Endothelial cell (in vitro differentiated cells): ENCODE measurements around the gene EIF4ENIF1. TPM values are rescaled to one million over a fixed set of nuclear protein-coding genes. Genes with fewer than 3 reads are reported as not detected.

Experiments
- DNase-seq: peaks from one replicate; pipeline ENCODE4 v3.0.0; 2021; ENCODE audit warnings: low spot score
- H3K27ac Mint-ChIP-seq: one replicate; pipeline ENCODE4 v1.8.0; 2021; ENCODE audit warnings: mixed read lengths, inconsistent platforms; ENCODE audit not compliant: unreplicated experiment
- H3K27me3 Mint-ChIP-seq: one replicate; pipeline ENCODE4 v1.8.0; 2021; ENCODE audit warnings: mild to moderate bottlenecking, moderate library complexity, mixed read lengths, inconsistent platforms; ENCODE audit not compliant: unreplicated experiment
- H3K36me3 Mint-ChIP-seq: one replicate; pipeline ENCODE4 v1.8.0; 2021; ENCODE audit warnings: mild to moderate bottlenecking, low read depth, mixed read lengths, inconsistent platforms; ENCODE audit not compliant: unreplicated experiment
- H3K4me1 Mint-ChIP-seq: one replicate; pipeline ENCODE4 v1.8.0; 2021; ENCODE audit warnings: mild to moderate bottlenecking, mixed read lengths, inconsistent platforms; ENCODE audit not compliant: unreplicated experiment
- H3K4me3 Mint-ChIP-seq: one replicate; pipeline ENCODE4 v1.8.0; 2021; ENCODE audit warnings: mild to moderate bottlenecking, mixed read lengths, inconsistent platforms; ENCODE audit not compliant: unreplicated experiment
- H3K9me3 Mint-ChIP-seq: one replicate; pipeline ENCODE4 v1.8.0; 2021; ENCODE audit warnings: mixed read lengths, inconsistent platforms; ENCODE audit not compliant: unreplicated experiment
- CTCF ChIP-seq: fragments of 200-600 bp; sonication (generic); IDR thresholded peaks from one replicate; pipeline ENCODE4 v1.5.0; 2021; ENCODE audit warnings: antibody characterized with exemption; ENCODE audit not compliant: unreplicated experiment
- long read RNA-seq: library from polyadenylated mRNA; unstranded; transcript quantifications from one replicate; pipeline ENCODE4 v2.0.0, GENCODE V29; 2020; ENCODE audit not compliant: unreplicated experiment
- total RNA-seq: library from RNA; stranded (reverse); fragmentation: NEBNext Ultra II Directional; extraction: Animal tissue kit (Norgen Biotek cat#: 25700); gene quantifications from one replicate; pipeline ENCODE4 v1.2.1, GENCODE V29; 2021; ENCODE audit not compliant: unreplicated experiment

The EIF4ENIF1 gene
- total RNA-seq, result 35.7 TPM
- long read RNA-seq, partial matches to known transcripts, result 3 of 6 reads
- long read RNA-seq, other reads (novel, unspliced or antisense), result 3 of 6 reads

- no peaks in the 10 kb centered on the region for H3K9me3 Mint-ChIP-seq
- peak within 1 kb of the TSS; percentile 96 for H3K27ac Mint-ChIP-seq
- peaks cover 1% of the 10 kb centered on the region for H3K27me3 Mint-ChIP-seq
- H3K4me1 Mint-ChIP-seq, result peaks cover 14% of the 10 kb centered on the region
- peak; percentile 82 for DNase-seq
- no peak for TF ChIP-seq CTCF
- peak within 1 kb of the TSS; percentile 98 for H3K4me3 Mint-ChIP-seq
- H3K36me3 Mint-ChIP-seq, result peaks cover 4% of the 10 kb centered on the region
Observed at GRCh38 chr22:31489632-31490495, at the start of gene EIF4ENIF1. TSS of gene EIF4ENIF1 (minus strand) at chr22:31489842. CDS start at chr22:31488718, 1,124 bp downstream.

- TF ChIP-seq CTCF, result no peak
- Mint-ChIP-seq H3K4me1 (peaks cover 5% of the 10 kb centered on the region), H3K9me3 (no peaks in the 10 kb centered on the region), H3K27ac (no peak overlapping the region), H3K27me3 (no peaks in the 10 kb centered on the region), H3K4me3 (peak overlapping the region; percentile 48), H3K36me3 (peaks cover 4% of the 10 kb centered on the region)
- DNase-seq, result no peak
Observed at GRCh38 chr22:31538815-31539214, 49.2 kb upstream of the EIF4ENIF1 start.

- peaks cover 4% of the 10 kb centered on the region for H3K36me3 Mint-ChIP-seq
- no peaks in the 10 kb centered on the region for H3K9me3 Mint-ChIP-seq
- TF ChIP-seq CTCF, result no peak
- H3K27ac Mint-ChIP-seq, result peak overlapping the region; percentile 31
- H3K4me3 Mint-ChIP-seq, result no peak overlapping the region
- no peak for DNase-seq
- peaks cover 5% of the 10 kb centered on the region for H3K4me1 Mint-ChIP-seq
- H3K27me3 Mint-ChIP-seq, result no peaks in the 10 kb centered on the region
Observed at GRCh38 chr22:31537019-31537535, 47.4 kb upstream of the EIF4ENIF1 start.

GRCh38 chr22:31533374-31533773 lies 43.7 kb upstream of the EIF4ENIF1 start:
- Mint-ChIP-seq H3K4me3 (no peak overlapping the region), H3K27ac (no peak overlapping the region), H3K36me3 (no peaks in the 10 kb centered on the region), H3K4me1 (peaks cover 5% of the 10 kb centered on the region), H3K9me3 (no peaks in the 10 kb centered on the region), H3K27me3 (no peaks in the 10 kb centered on the region)
- no peak for DNase-seq
- TF ChIP-seq CTCF, result no peak

- H3K27me3 Mint-ChIP-seq, result no peaks in the 10 kb centered on the region
- no peak overlapping the region for H3K4me3 Mint-ChIP-seq
- H3K36me3 Mint-ChIP-seq, result no peaks in the 10 kb centered on the region
- TF ChIP-seq CTCF, result no peak
- H3K27ac Mint-ChIP-seq, result no peak overlapping the region
- H3K4me1 Mint-ChIP-seq, result peaks cover 2% of the 10 kb centered on the region
- no peaks in the 10 kb centered on the region for H3K9me3 Mint-ChIP-seq
- no peak for DNase-seq
Observed at GRCh38 chr22:31532060-31532459, 42.4 kb upstream of the EIF4ENIF1 start.
